IMR-90 (cell line): ENCODE results near the gene HYAL1. TPM values are rescaled to one million over a fixed set of nuclear protein-coding genes. Genes with fewer than 3 reads are reported as not detected.
A peak's percentile ranks its signal among the peaks of the same experiment; 100 is the strongest.

ENCODE experiments used
- ATAC-seq: fragments of 200-7000 bp; cut with Tn5 transposase; 2 replicates; pipeline ENCODE4 v1.9.1; 2020; ENCODE audit warnings: low read depth, mild to moderate bottlenecking, moderate library complexity
- BruUV-seq: library from RNA; stranded (reverse); fragments of 400-500 nt; replicated peaks from 2 replicates; lab custom pipeline; 2021; lab: Mats Ljungman, UMichigan
- CTCF ChIA-PET: fragments of 300-600 bp; formaldehyde crosslinking; extraction: SDS; loops from one replicate; lab custom pipeline; 2021; ENCODE audit warnings: antibody characterized with exemption; lab: Yijun Ruan, JAX
- POLR2A ChIA-PET: fragments of 300-600 bp; sonication (Branson Sonifier 250); formaldehyde crosslinking; loops from one replicate; lab custom pipeline; 2022; ENCODE audit warnings: antibody characterized with exemption; ENCODE audit not compliant: unreplicated experiment; lab: Charles Lee
- DNase-seq: peaks from one replicate; pipeline ENCODE4 v3.0.0; 2013
- H2AFZ ChIP-seq: replicated peaks from 2 replicates; pipeline ENCODE3; 2013; ENCODE audit warnings: low read length, mild to moderate bottlenecking; ENCODE audit not compliant: poor library complexity
- H2AK5ac ChIP-seq: 2 replicates; pipeline ENCODE4 v1.6.1; 2013; ENCODE audit warnings: low read depth, low read length, inconsistent platforms
- H2AK9ac ChIP-seq: replicated peaks from 2 replicates; pipeline ENCODE3; 2013; ENCODE audit warnings: mild to moderate bottlenecking, low read depth, low read length, moderate library complexity; ENCODE audit not compliant: poor library complexity
- H2BK120ac ChIP-seq: 2 replicates; pipeline ENCODE4 v1.6.1; 2013; ENCODE audit warnings: low read depth, low read length, inconsistent platforms
- H2BK15ac ChIP-seq: 3 replicates; pipeline ENCODE4 v1.6.1; 2013; ENCODE audit warnings: low read depth, low read length, inconsistent platforms
- H2BK20ac ChIP-seq: 2 replicates; pipeline ENCODE4 v1.6.1; 2013; ENCODE audit warnings: low read depth, mild to moderate bottlenecking, inconsistent platforms, low read length, moderate library complexity
- H2BK5ac ChIP-seq: 2 replicates; pipeline ENCODE4 v1.6.1; 2013; ENCODE audit warnings: mild to moderate bottlenecking, low read depth, low read length, inconsistent platforms; ENCODE audit not compliant: poor library complexity, severe bottlenecking
- H3K14ac ChIP-seq: replicated peaks from 2 replicates; pipeline ENCODE4 v1.6.1; 2013; ENCODE audit warnings: low read depth, low read length, inconsistent platforms
- H3K18ac ChIP-seq: 2 replicates; pipeline ENCODE4 v1.6.1; 2013; ENCODE audit warnings: low read depth, low read length, control low read depth
- H3K23ac ChIP-seq: 2 replicates; pipeline ENCODE4 v1.6.1; 2013; ENCODE audit warnings: low read depth, low read length, inconsistent platforms
- H3K27ac ChIP-seq: 2 replicates; pipeline ENCODE4 v1.5.1; 2013; ENCODE audit warnings: mild to moderate bottlenecking, control low read depth, low read length; ENCODE audit not compliant: insufficient read depth
- H3K27me3 ChIP-seq: 2 replicates; pipeline ENCODE4 v1.6.1; 2013; ENCODE audit warnings: low read length; ENCODE audit not compliant: control insufficient read depth, insufficient read depth
- H3K36me3 ChIP-seq: 2 replicates; pipeline ENCODE4 v1.6.1; 2013; ENCODE audit warnings: low read length, mixed read lengths; ENCODE audit not compliant: control insufficient read depth, insufficient read depth
- H3K4ac ChIP-seq: 2 replicates; pipeline ENCODE4 v1.6.1; 2013; ENCODE audit warnings: low read depth, low read length, inconsistent platforms
- H3K4me1 ChIP-seq: 2 replicates; pipeline ENCODE4 v1.6.1; 2013; ENCODE audit warnings: low read length, mixed read lengths; ENCODE audit not compliant: control insufficient read depth, insufficient read depth
- H3K4me2 ChIP-seq: 2 replicates; pipeline ENCODE4 v1.6.1; 2013; ENCODE audit warnings: low read depth, mild to moderate bottlenecking, control low read depth, low read length, moderate library complexity
- H3K4me3 ChIP-seq: 2 replicates; pipeline ENCODE4 v1.5.1; 2013; ENCODE audit warnings: low read depth, mild to moderate bottlenecking, control low read depth, low read length, moderate library complexity; ENCODE audit not compliant: insufficient read depth
- H3K56ac ChIP-seq: 2 replicates; pipeline ENCODE4 v1.6.1; 2013; ENCODE audit warnings: low read length, inconsistent platforms; ENCODE audit not compliant: insufficient read depth; ENCODE audit errors: extremely low read depth
- H3K79me1 ChIP-seq, 2 experiments: 2 replicates each; pipeline ENCODE4 v1.6.1; 2013; ENCODE audit warnings: low read length in 2 of 2, inconsistent platforms in 1 of 2, low read depth in 1 of 2
- H3K9ac ChIP-seq: 2 replicates; pipeline ENCODE4 v1.6.1; 2013; ENCODE audit warnings: low read depth, low read length, control low read depth
- H3K9me1 ChIP-seq: 2 replicates; pipeline ENCODE4 v1.6.1; 2013; ENCODE audit warnings: low read length, inconsistent platforms; ENCODE audit not compliant: insufficient read depth
- H3K9me3 ChIP-seq: 2 replicates; pipeline ENCODE4 v1.6.1; 2013; ENCODE audit warnings: low read length; ENCODE audit not compliant: control insufficient read depth, insufficient read depth
- H4K20me1 ChIP-seq: 2 replicates; pipeline ENCODE4 v1.6.1; 2013; ENCODE audit warnings: low read length, inconsistent platforms; ENCODE audit not compliant: insufficient read depth
- H4K5ac ChIP-seq: 2 replicates; pipeline ENCODE4 v1.6.1; 2013; ENCODE audit warnings: mild to moderate bottlenecking, low read depth, low read length, control low read depth
- H4K8ac ChIP-seq, 2 experiments: 2 replicates each; pipeline ENCODE4 v1.6.1; 2013; ENCODE audit warnings: low read depth in 2 of 2, low read length in 2 of 2, control low read depth in 1 of 2, inconsistent platforms in 1 of 2
- H4K91ac ChIP-seq: 2 replicates; pipeline ENCODE4 v1.6.1; 2013; ENCODE audit warnings: low read depth, low read length, inconsistent platforms; ENCODE audit not compliant: insufficient read depth
- CHD1 ChIP-seq: IDR thresholded peaks from 2 replicates; pipeline ENCODE4 v1.6.1; 2012; ENCODE audit warnings: low read depth, low read length, improper control_type of control experiment
- CTCF ChIP-seq: conservative IDR thresholded peaks from 2 replicates; pipeline ENCODE4 v1.5.1; 2012; ENCODE audit warnings: mild to moderate bottlenecking, low read depth, low read length, improper control_type of control experiment
- ELK1 ChIP-seq: fragments of 150-350 bp; IDR thresholded peaks from 2 replicates; pipeline ENCODE4 v1.6.1; 2016; ENCODE audit warnings: low read depth, mild to moderate bottlenecking, low read length, moderate library complexity, borderline replicate concordance
- MAFK ChIP-seq: IDR thresholded peaks from 2 replicates; pipeline ENCODE4 v1.6.1; 2012; ENCODE audit warnings: low read depth, low read length, improper control_type of control experiment
- MAZ ChIP-seq: IDR thresholded peaks from 2 replicates; pipeline ENCODE4 v1.6.1; 2012; ENCODE audit warnings: low read depth, mild to moderate bottlenecking, low read length, improper control_type of control experiment, moderate library complexity, borderline replicate concordance
- MXI1 ChIP-seq: IDR thresholded peaks from 2 replicates; pipeline ENCODE4 v1.6.1; 2012; ENCODE audit warnings: low read depth, mild to moderate bottlenecking, low read length, moderate library complexity, borderline replicate concordance
- NFE2L2 ChIP-seq: fragments of 150-350 bp; IDR thresholded peaks from 2 replicates; pipeline ENCODE4 v1.6.1; 2016; ENCODE audit warnings: low read depth, mild to moderate bottlenecking, low read length
- POLR2A ChIP-seq: IDR thresholded peaks from 2 replicates; pipeline ENCODE4 v1.6.1; 2012; ENCODE audit warnings: mild to moderate bottlenecking, low read depth, low read length
- RCOR1 ChIP-seq: IDR thresholded peaks from 2 replicates; pipeline ENCODE4 v1.6.1; 2012; ENCODE audit warnings: mild to moderate bottlenecking, low read length, improper control_type of control experiment; ENCODE audit not compliant: insufficient replicate concordance
- RFX5 ChIP-seq: IDR thresholded peaks from 2 replicates; pipeline ENCODE4 v1.8.0; 2012; ENCODE audit warnings: low read depth, mild to moderate bottlenecking, low read length, moderate library complexity
- SMC3 ChIP-seq: fragments of 150-350 bp; IDR thresholded peaks from 2 replicates; pipeline ENCODE4 v1.6.1; 2016; ENCODE audit warnings: low read depth, mild to moderate bottlenecking, antibody characterized with exemption, low read length, moderate library complexity
- WGBS, 2 experiments: methylation state at CpG; one replicate each; pipeline versions ENCODE4 v1.1.5 to v1.1.7; 2013; ENCODE audit warnings: missing lambda C conversion rate in 2 of 2; ENCODE audit not compliant: insufficient read length in 1 of 2; ENCODE audit errors: extremely low coverage in 2 of 2; 5-methylcytosine and 5-hydroxymethylcytosine counted together
- dilution Hi-C: fragments of 300-500 bp; cut with HindIII; formaldehyde crosslinking; loops from one replicate; pipeline ENCODE4 v1.14.3; 2018; ENCODE audit warnings: low sequenced_read_pairs; ENCODE audit not compliant: unreplicated experiment
- in situ Hi-C: fragments of 300-500 bp; cut with MboI; formaldehyde crosslinking; loops from 3 replicates; pipeline ENCODE4 v1.14.3; 2019; ENCODE audit warnings: low sequenced_read_pairs, inconsistent platforms, mixed read lengths
- intact Hi-C: fragments of 100-400 bp; cut with micrococcal nuclease; formaldehyde crosslinking; loops from 2 replicates; pipeline ENCODE4 v1.10.0; 2022
- polyA plus RNA-seq, 3 experiments: library from polyadenylated mRNA; depleted of rRNA; stranded (reverse); fragments of >200 nt; gene quantifications; 2 replicates each; pipeline ENCODE4 v1.2.3, GENCODE V29; 2012; ENCODE audit warnings: low replicate concordance in 1 of 3
- total RNA-seq: library from RNA; depleted of rRNA; stranded (reverse); fragments of >200 nt; gene quantifications from 2 replicates; pipeline ENCODE4 v1.2.3, GENCODE V29; 2012
- TF ChIP-seq, protein P1 (sequence below): fragments of 150-350 bp; IDR thresholded peaks from 2 replicates; pipeline ENCODE4 v1.6.1; 2017; ENCODE audit warnings: mild to moderate bottlenecking, antibody characterized with exemption, low read length, low read depth

Gene HYAL1
- total and polyA plus RNA-seq, 2 of the 4 experiments (the other 2 are of a cell fraction): 0.32 to 0.36 TPM

GRCh38 chr3:50274371-50275104, 28.8 kb downstream of the HYAL1 start (continued):
- no peak for TF ChIP-seq MXI1

DNA sequence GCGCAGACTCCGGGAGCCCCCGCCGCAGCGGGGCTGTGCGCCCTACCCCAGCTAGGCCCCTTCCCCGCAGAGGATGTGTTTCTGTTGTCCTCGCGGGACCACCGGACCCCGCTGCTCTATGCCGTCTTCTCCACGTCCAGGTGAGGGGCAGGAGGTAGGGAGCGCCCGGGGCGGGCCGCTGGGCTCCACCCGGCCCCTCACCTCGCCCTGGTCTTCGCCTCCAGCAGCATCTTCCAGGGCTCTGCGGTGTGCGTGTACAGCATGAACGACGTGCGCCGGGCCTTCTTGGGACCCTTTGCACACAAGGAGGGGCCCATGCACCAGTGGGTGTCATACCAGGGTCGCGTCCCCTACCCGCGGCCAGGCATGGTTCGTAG, 29.7 kb downstream of the HYAL1 start:
- Histone ChIP-seq H3K36me3 (peaks cover 20% of the 10 kb centered on the region; the same call in 1 of the 2 replicates), H3K18ac (no peak overlapping the region), H2AK5ac (0 out of 2 replicates have a peak overlapping the region, but pooled peaks have one; percentile 16), H3K9ac (no peak overlapping the region), H4K8ac (no peak overlapping the region), H3K9me1 (peaks cover 14% of the 10 kb centered on the region), H3K9me3 (no peaks in the 10 kb centered on the region), H3K56ac (no peak overlapping the region), H3K79me1 (peaks cover 3 to 21% of the 10 kb centered on the region in 2 experiments; a peak in 3 of 4 replicates), H3K4me3 (no peak overlapping the region), H4K91ac (no peak overlapping the region), H2AFZ (peak overlapping the region; percentile 82), H4K5ac (no peak overlapping the region), H2AK9ac (peak overlapping the region; percentile 45), H3K4ac (no peak overlapping the region), H2BK5ac (no peak overlapping the region), H3K4me1 (peaks cover 25% of the 10 kb centered on the region), H3K14ac (no peak overlapping the region), H2BK120ac (no peak overlapping the region), H4K20me1 (no peaks in the 10 kb centered on the region), H2BK20ac (no peak overlapping the region), H3K27ac (no peak overlapping the region), H3K27me3 (no peaks in the 10 kb centered on the region), H2BK15ac (no peak overlapping the region), H3K23ac (no peak overlapping the region), H3K4me2 (no peak overlapping the region)
- intact Hi-C loops: loop anchor here (1.0 kb wide), 3 partner anchors 13 to 81 kb away; no protein-coding TSS in a partner anchor
- dilution Hi-C loops: no loop called here
- DNase-seq (no peak), ATAC-seq (no peak)
- no TSS peak for BruUV-seq
- 56% methylated on average over 6 of the region's 31 CpGs; no CpG with 5 or more reads in 1 of the 2 experiments for WGBS, 2 experiments
- ChIA-PET POLR2A (no interaction called here), CTCF (no interaction called here)
- in situ Hi-C loops: loop anchor here (5.0 kb wide), 2 partner anchors 46 to 81 kb away; partner anchors contain the start of gene GNAT1
- TF ChIP-seq CTCF (no peak), MAFK (no peak), RFX5 (no peak), CHD1 (no peak), RCOR1 (no peak), MXI1 (no peak), MAZ (no peak), POLR2A (no peak), SMC3 (no peak), NFE2L2 (no peak), ELK1 (no peak)
- TF ChIP-seq, protein P1, sequence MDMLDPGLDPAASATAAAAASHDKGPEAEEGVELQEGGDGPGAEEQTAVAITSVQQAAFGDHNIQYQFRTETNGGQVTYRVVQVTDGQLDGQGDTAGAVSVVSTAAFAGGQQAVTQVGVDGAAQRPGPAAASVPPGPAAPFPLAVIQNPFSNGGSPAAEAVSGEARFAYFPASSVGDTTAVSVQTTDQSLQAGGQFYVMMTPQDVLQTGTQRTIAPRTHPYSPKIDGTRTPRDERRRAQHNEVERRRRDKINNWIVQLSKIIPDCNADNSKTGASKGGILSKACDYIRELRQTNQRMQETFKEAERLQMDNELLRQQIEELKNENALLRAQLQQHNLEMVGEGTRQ: no peak
